Astrocyte of the cerebellum (primary cell): ENCODE data around the gene FREM2.

ENCODE experiments used
- DNase-seq: peaks from one replicate; pipeline ENCODE4 v3.0.0-alpha.2; 2011; ENCODE audit warnings: low read depth
- H3K4me3 ChIP-seq: 2 replicates; pipeline ENCODE4 v1.5.1; 2011; ENCODE audit warnings: mild to moderate bottlenecking, low read depth, low read length, moderate library complexity
- CTCF ChIP-seq: IDR thresholded peaks from 2 replicates; pipeline ENCODE4 v1.5.1; 2012; ENCODE audit warnings: low read length, low read depth, moderate library complexity, mild to moderate bottlenecking; ENCODE audit errors: missing control alignments
- in situ Hi-C: cut with HindIII; loops from 2 replicates; pipeline ENCODE4 v1.10.0; 2017; ENCODE audit warnings: low sequenced_read_pairs

Gene FREM2

GRCh38 chr13:38684714-38685113, 2.2 kb upstream of the FREM2 start:
- no peak for TF ChIP-seq CTCF
- DNase-seq = no peak
- in situ Hi-C loops = no loop called here
- no peak overlapping the region for H3K4me3 ChIP-seq

GRCh38 chr13:38685431-38685830, 1.4 kb upstream of the FREM2 start:
- TF ChIP-seq CTCF = no peak
- no peak overlapping the region for H3K4me3 ChIP-seq
- in situ Hi-C loops = no loop called here
- DNase-seq = no peak

GRCh38 chr13:38685974-38686576, 802 bp upstream of the FREM2 start:
- peak; percentile 28 for DNase-seq
- peak overlapping the region; percentile 47 for H3K4me3 ChIP-seq
- TF ChIP-seq CTCF = peak; percentile 54
- in situ Hi-C loops = no loop called here

GRCh38 chr13:38687246-38688229, 661 bp downstream of the FREM2 start:
- peak overlapping the region; percentile 47 for H3K4me3 ChIP-seq
- no peak for DNase-seq
- in situ Hi-C loops = no loop called here
- TF ChIP-seq CTCF = no peak

GRCh38 chr13:38688674-38689073, 1.8 kb downstream of the FREM2 start:
- in situ Hi-C loops = no loop called here

GRCh38 chr13:38690231-38690630, 3.4 kb downstream of the FREM2 start:
- in situ Hi-C loops = no loop called here
- no peak overlapping the region for H3K4me3 ChIP-seq
- no peak for DNase-seq
- no peak for TF ChIP-seq CTCF

More at GRCh38 chr13:38688674-38689073, 1.8 kb downstream of the FREM2 start:
- no peak for TF ChIP-seq CTCF
- DNase-seq = no peak
- H3K4me3 ChIP-seq = no peak overlapping the region
